GM12892 (cell line): ENCODE measurements around the gene IGF1R.

ENCODE experiments used
- POLR2A ChIP-seq: IDR thresholded peaks from 2 replicates; pipeline ENCODE4 v1.6.1; 2011; ENCODE audit warnings: low read depth, low read length, control low read depth
- POLR2AphosphoS5 ChIP-seq: IDR thresholded peaks from 2 replicates; pipeline ENCODE4 v1.6.1; 2011; ENCODE audit warnings: low read depth, low read length, control low read depth
- TAF1 ChIP-seq: IDR thresholded peaks from 2 replicates; pipeline ENCODE4 v1.6.1; 2011; ENCODE audit warnings: low read depth, mild to moderate bottlenecking, control low read depth, low read length, borderline replicate concordance

- no peak for TF ChIP-seq POLR2AphosphoS5
- TF ChIP-seq POLR2A = no peak
- TF ChIP-seq TAF1 = no peak
Observed at GRCh38 chr15:98703126-98703685, 54.9 kb downstream of the IGF1R start.
